ENCODE data around the gene ANKRD2. TPM values are rescaled to one million over a fixed set of nuclear protein-coding genes. Genes with fewer than 3 reads are reported as not detected.
A peak's percentile ranks its signal among the peaks of the same experiment; 100 is the strongest.

Gene ANKRD2
- total and polyA plus RNA-seq, 2 donors (not counting 3 experiments of a cell fraction or from before 2014, with no cell fraction given), result 1.6 to 1.8 TPM

- no TSS peak for BruUV-seq (replicated peaks)
- peak; percentile 100 for TF ChIP-seq FOS (IDR thresholded peaks at IDR 0.05; ENCODE audit: borderline replicate concordance, insufficient read depth, low read length)
- no peak for TF ChIP-seq EZH2 (IDR thresholded peaks at IDR 0.05; ENCODE audit: borderline replicate concordance, low read depth, low read length, severe bottlenecking)
- no peak for TF ChIP-seq CTCF (IDR thresholded peaks at IDR 0.05; ENCODE audit: extremely low read depth in 1 of 2, insufficient read depth in 1 of 2, low read depth in 1 of 2, low read length in 2 of 2)
- TF ChIP-seq POLR2A (IDR thresholded peaks at IDR 0.05; ENCODE audit: low read depth, low read length), result peak; percentile 80
- TF ChIP-seq POLR2AphosphoS5 (IDR thresholded peaks at IDR 0.05; ENCODE audit: insufficient read depth, low read depth, low read length), result peak; percentile 99
- peak; percentile 54 for TF ChIP-seq MAX (IDR thresholded peaks at IDR 0.05; ENCODE audit: insufficient read depth, insufficient read length)
- TF ChIP-seq GATA2 (IDR thresholded peaks at IDR 0.05; ENCODE audit: insufficient read depth, insufficient read length, low read depth, low read length), result no peak
- TF ChIP-seq MYC (IDR thresholded peaks at IDR 0.05; ENCODE audit: low read depth, low read length), result peak; percentile 87
- peak; percentile 100 for TF ChIP-seq JUN (IDR thresholded peaks at IDR 0.05; ENCODE audit: borderline replicate concordance, insufficient read depth, insufficient read length, low read depth)
- DNase-seq (ENCODE audit: low read depth, low spot score) (peak; percentile 98), FAIRE-seq (peak; percentile 100)
- peaks cover 4% of the 10 kb centered on the region for H3K79me2 ChIP-seq (ENCODE audit: control insufficient read depth, insufficient read depth, low read length)
- intact Hi-C loops (cut with micrococcal nuclease), result loop anchor here (1.0 to 2.0 kb wide), 5 partner anchors 25 to 97 kb away; partner anchors contain the start of genes EXOSC1 and ZDHHC16
- H3K4me1 ChIP-seq (ENCODE audit: control insufficient read depth, extremely low read depth, insufficient read depth, low read length), result peaks cover 61% of the 10 kb centered on the region
- peak overlapping the region; percentile 38 for H3K4me2 ChIP-seq (ENCODE audit: insufficient read depth, low read length)
- no peaks in the 10 kb centered on the region for H3K36me3 ChIP-seq (ENCODE audit: control insufficient read depth in 2 of 2, extremely low read depth in 1 of 2, insufficient read depth in 2 of 2, low read length in 2 of 2)
- dilution Hi-C loops (cut with MboI; ENCODE audit: extremely low pct_ligation_motif_present, low sequenced_read_pairs), result no loop called here
- no peaks in the 10 kb centered on the region for H3K27me3 ChIP-seq (ENCODE audit: control insufficient read depth in 2 of 2, insufficient read depth in 2 of 2, low read length in 2 of 2)
- H3K4me3 ChIP-seq (replicated peaks in 1 of 3; ENCODE audit: insufficient read depth in 1 of 3, low read depth in 1 of 3, low read length in 3 of 3), result no peak overlapping the region
- peak overlapping the region; percentile 99 for H3K27ac ChIP-seq (ENCODE audit: insufficient read depth, low read depth, low read length)
- POLR2A ChIA-PET, result interaction anchor here (1.0 to 2.2 kb wide), 3 partner anchors 9 to 44 kb away, joined by 3 to 8 read pairs (median 5); partner anchors contain the start of genes MMS19 and UBTD1
- no peaks in the 10 kb centered on the region for H3K9me3 ChIP-seq (replicated peaks; ENCODE audit: control insufficient read depth, insufficient read depth, low read length)
- H3K9me1 ChIP-seq (replicated peaks; ENCODE audit: control insufficient read depth, extremely low read depth, insufficient read depth, low read length), result no peaks in the 10 kb centered on the region
- peak overlapping the region; percentile 84 for H3K9ac ChIP-seq (replicated peaks; ENCODE audit: extremely low read depth, insufficient read depth, low read length)
- H4K20me1 ChIP-seq (replicated peaks; ENCODE audit: control insufficient read depth, extremely low read depth, insufficient read depth, low read length), result no peaks in the 10 kb centered on the region
- CTCF ChIA-PET, result interaction anchor here (0.8 to 6.6 kb wide), 4 partner anchors 10 to 44 kb away, joined by 3 to 93 read pairs (median 6); partner anchors contain the start of gene UBTD1
- no peak overlapping the region for H2AFZ ChIP-seq (ENCODE audit: low read depth, low read length)
Observed at GRCh38 chr10:97543025-97543546, 29.5 kb upstream of the ANKRD2 start.

Measured in endothelial cell of umbilical vein (primary cell).